ENCODE data around the gene SOCS3.

SOCS3 gene, protein sequence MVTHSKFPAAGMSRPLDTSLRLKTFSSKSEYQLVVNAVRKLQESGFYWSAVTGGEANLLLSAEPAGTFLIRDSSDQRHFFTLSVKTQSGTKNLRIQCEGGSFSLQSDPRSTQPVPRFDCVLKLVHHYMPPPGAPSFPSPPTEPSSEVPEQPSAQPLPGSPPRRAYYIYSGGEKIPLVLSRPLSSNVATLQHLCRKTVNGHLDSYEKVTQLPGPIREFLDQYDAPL

DNA sequence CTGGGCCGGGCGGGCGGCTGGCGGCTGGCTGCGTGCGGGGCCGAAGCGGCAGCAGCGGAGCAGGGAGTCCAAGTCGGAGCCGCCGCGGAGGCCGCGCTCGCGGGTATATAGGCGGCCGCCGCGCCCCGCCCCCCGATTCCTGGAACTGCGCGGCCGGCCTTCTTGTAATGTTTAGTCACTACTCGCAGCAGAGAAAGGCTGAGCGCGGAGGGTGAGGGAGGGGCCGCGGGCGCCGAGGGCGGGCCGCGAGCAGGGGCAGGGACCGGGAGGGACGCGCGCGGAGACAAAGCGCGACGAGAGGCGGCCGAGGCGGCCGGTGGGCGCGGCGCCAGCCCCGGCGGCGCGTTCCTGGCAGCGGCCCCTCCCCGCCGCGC is at the start of gene SOCS3:
Gene SOCS3, minus strand, starts transcription at position 81 of the 374 bp plus-strand sequence. CDS start 982 bp downstream, outside the sequence.
- DNase-seq (ENCODE audit: low read depth) = peak; percentile 94

DNA sequence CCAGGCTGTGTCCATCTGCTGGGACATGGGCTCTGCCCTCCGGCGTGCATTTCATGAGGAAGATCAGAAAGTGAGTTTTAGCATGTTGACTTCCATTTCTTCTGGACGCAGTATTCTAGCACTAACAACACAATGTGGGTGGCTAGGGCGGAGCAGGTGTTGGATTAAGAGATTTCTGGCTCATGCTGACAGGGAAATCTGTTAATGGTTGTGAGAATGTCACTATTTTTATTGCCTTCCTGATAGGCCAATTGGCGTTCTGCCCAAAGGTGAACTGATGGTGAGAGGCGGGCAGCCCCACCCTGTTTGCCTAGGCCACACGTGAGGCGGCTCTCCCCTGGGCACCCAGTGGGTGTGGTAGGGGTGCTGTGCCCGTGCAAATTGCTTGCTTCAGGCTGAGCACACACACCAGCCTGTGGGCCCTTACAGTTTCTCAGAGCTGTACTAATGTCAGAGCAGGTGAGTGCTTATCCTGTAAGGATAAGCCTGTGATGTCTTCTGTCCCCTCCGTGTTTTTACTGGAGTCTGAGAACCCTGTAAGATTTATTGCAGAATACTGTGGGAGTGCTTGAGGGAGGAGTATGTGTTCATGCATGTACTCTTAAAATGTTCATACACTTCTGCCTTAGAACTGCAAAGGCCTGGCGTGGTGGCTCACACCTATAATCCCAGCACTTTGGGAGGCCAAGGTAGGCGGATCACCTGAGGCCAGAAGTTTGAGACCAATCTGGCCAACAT is 49.5 kb upstream of the SOCS3 start:
- DNase-seq (ENCODE audit: low read depth) = no peak

DNA sequence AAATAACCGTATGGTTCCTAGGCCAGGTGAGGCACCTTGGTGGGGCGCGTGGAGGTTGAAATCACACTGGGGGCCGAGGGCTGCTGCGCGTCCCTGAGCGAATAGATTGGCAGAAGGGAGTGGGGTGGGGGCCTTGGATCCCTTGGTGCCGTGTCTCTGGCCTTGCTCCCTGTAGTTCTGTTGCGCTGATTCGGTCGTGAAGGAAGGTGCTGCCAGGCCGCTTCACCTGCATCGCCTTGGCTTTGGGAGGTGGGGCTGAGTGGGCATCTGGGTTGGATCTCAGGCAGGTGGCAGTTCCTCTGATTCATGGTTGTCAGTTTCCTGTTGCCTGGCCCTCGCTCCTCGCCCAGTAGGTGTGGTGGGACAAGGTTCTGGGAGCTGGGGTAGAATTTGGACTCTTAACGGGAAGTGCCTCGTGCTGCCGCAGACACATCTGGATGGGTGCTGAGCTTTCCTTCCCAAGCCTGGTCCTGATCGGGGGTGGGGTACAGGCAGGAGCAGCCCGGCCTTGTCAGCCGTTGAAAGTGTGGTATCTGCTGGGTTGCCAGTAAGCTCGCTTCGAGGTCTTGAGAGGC is 48.7 kb upstream of the SOCS3 start:
- DNase-seq (ENCODE audit: low read depth) = no peak

DNA sequence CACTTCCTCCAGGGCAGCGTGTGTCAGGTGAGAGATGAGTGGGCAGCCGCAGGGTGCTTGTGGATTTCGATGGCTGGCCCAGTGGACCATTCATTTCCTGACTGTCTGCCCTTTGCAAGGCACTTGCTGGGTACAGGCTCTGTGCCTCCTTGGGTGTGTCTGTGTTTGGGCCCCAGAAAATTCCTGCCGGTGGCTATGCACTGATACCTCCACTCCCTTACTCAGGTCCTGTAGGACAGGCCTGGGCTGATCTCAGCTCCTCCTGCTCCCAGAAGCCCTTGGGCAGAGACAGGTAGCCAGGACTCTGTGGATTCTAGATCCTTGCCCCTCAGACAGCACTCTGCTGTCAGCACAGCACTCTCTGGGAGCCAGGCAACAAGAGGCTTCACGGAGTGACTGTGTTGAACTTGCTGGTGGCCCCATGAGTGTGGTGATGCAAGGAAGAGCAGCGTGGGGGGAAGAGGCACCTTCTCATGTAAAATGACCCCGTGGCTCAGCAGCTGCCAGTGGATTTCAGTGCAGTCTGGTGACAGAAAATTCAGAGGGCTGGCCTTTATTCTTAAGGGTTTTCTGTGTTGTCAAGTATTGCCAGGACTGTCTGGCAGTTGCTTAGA is 47.6 kb upstream of the SOCS3 start:
- DNase-seq (ENCODE audit: low read depth) = no peak

DNA sequence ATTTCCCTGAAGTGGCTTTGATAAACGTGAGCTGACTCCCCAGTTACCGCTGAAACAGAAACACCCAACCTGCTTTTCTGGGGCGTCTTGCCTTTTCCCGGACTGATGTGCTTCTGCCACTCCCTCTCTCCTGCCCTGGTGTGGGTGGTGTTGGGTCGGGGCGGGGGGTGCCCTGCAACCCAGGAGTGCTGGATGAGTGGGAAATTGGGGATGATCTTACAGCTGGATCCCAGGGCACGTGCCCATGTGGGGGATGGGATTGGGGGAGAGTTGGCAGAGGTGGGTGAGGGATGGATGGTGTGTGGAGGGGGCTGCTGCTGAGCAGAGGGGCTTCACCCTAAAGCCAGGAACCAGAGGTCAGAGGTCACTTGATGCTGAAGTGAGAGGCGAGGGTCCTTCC is 47.0 kb upstream of the SOCS3 start:
- DNase-seq (ENCODE audit: low read depth) = no peak

DNA sequence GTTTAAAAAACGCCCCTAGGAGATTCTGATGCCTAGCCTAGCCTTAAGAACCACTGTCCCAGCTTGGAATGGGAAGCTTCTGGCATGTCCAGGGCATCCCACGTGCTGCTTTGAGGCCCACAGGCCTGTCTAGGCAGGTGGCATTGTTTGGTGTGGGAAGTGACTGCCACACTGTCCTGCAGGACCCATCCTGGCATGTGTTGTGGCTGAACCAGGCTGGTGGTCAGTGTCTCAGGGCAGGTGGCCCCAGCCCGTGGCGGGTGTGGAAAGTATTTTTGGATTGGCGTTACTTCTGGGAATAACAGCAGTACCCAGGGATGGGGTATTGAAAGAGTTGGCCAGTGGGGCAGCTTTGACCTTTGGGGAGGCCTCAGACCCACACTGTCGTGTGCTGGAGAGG is 46.5 kb upstream of the SOCS3 start:
- DNase-seq (ENCODE audit: low read depth) = no peak

DNA sequence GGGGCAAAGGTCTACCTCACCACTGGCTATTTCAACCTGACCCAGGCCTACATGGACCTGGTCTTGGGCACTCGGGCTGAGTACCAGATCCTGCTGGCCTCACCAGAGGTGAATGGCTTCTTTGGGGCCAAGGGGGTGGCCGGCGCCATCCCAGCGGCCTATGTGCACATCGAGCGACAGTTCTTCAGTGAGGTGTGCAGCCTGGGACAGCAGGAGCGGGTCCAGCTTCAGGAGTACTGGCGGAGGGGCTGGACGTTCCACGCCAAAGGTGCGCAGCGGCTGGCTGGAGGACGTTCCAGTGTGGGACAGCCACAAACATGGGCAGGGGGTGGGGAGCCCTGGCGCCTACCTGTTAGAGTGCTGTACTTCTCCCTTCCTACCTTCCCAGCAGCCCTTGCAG is 43.9 kb upstream of the SOCS3 start:
- no peak for DNase-seq (ENCODE audit: low read depth)

DNA sequence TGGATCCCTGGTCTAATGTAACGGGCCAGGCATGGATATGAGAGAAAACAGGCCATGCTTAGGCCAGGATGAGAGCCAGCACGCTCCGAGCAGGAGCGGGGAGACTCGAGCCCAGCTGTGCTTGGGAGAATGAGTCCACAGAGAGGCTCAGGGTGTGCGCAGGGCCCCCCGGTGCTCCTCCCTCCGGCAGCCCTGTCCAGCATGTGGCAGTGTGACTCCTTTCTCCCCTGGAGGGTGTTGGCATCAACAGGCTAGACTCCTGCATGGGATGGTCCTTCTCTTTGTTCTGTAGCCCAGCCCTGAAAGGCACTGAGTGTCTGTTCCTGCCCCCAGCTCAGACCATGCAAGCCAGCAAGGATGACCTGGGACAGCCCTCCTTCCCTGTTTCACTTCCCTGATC is 42.0 kb upstream of the SOCS3 start:
- DNase-seq (ENCODE audit: low read depth) = no peak

DNA sequence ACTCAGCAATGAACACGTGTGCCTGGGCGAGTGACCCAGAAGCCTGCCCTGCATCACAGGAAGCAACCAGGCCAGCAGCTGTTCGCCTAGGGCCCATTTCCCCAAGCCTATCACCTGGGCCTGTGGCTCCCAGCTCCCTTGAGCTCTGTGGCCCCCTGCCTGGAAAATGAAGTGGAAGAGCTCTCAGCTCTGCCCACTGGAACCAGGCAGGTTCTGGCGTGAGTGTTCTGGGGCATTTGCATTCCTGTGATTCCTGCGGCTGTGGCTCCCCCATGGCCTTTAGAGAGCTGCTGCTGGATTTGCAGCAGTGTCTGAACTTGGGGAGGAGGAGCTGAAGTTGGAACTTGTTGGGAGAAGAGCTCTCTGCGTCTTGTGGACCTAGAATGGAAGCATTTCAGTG is 41.4 kb upstream of the SOCS3 start:
- DNase-seq (ENCODE audit: low read depth) = no peak

DNA sequence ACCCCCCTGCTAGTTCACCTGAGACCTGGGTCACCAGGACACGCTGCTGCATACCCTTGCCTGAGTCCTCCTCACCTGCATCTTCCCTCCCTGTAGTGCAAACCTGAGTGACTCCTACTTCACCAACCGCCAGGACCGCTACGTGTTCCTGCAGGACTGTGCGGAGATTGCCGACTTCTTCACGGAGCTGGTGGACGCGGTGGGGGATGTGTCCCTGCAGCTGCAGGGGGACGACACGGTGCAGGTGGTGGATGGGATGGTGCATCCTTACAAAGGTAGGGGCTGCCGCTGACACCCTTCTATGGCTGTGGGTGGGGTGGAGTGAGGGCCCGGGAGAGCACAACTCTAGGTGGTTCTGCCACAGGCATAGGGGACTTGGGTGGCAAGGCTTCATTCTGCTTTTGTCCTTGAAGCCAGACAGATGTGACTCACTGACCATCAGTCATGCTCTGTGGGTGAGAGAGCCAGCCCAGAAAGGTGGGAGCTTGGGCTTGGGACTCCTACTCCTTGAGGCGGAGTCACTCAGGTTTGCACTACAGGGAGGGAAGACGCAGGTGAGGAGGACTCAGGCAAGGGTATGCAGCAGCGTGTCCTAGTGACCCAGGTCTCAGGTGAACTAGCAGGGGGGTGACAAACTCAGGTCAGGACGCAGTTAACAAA is 40.8 kb upstream of the SOCS3 start:
- no peak for DNase-seq (ENCODE audit: low read depth)

DNA sequence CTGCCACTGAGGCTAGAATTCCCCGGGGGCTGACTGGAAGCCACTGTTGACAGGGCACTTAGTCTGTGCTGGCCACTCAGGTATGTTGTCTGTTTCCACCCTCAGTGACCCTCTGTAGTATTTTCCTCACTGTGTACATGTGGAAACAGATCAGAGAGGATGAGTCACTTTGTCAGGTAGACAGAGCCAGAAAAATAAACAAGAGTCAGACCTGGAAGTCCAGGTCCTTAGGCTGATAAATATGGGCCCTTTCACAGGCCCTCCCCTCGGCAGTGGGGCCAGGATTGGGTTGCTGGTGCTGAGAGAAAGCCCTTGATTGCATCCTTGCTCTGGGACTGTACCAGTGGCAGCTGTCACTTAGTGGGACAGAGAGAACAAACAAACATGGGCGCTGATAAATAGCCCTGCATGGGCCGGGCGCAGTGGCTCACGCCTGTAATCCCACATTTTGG is 39.8 kb upstream of the SOCS3 start:
- no peak for DNase-seq (ENCODE audit: low read depth)

DNA sequence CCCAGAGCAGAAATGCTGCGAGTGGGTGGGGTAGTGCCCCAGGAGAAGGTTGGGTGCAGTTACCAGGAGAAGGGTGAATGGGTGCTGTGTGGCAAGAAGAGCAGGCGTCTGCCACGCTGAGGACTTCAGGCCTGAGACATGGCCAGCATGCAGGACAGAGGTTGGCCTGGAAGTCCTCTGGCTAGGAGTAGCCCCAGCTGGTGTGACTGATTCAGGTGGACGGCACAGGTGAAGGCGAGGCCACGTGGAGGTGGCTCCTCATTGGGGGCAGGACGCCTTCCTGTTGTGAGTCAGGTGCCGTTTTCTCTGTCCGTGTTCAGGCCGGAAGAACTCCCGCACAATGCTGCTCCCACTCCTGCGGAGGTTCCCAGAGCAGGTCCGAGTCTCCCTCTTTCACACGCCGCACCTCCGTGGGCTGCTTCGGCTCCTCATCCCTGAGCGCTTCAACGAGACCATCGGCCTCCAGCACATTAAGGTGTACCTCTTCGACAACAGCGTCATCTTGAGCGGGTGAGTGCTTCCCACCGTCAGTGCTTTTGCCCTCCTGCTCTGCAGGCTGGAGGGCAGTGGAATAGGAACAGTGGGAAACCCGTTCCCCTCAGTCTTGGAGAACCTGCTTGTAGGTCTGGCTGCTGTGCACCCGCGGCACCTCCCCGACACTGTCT is 39.3 kb upstream of the SOCS3 start:
- no peak for DNase-seq (ENCODE audit: low read depth)

DNA sequence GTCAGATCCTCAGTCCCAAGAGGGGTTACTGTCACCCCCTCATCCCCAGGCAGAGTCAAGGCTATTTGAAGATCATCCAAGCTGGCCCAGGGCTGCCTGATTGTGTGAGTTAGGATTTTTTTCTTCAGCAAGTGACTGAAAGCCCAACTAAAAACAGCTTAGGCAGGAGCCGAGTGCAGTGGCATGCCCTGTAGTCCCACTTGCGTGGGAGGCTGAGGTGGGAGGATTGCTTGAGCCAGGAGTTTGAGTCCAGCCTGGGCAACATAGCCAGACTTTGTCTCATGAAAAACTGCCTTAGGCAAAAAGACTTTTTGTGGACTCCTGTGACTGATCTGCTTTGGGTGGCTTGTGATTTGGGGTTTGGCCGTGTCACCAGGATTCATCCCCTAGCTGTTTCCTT is 38.5 kb upstream of the SOCS3 start:
- DNase-seq (ENCODE audit: low read depth) = no peak

DNA sequence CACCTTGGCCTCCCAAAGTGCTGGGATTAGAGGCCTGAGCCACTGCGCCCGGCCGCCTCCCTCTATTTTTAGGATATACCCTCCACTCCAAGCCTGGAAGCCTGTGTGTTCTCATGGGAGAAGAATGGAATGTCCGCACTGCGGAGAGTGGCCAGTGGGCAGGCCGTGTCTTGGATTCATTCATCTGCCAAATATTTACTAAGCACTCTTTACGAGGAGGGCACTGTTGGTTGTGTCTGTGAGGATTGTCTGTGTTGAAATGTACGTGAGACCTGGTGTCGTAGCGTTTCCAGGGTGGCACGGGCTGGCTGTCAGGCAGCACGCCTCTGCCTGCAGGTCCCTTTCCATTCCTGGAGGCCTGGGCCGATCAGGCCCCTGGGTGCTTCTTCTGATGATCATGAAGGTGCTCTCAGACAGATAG is 37.8 kb upstream of the SOCS3 start:
- no peak for DNase-seq (ENCODE audit: low read depth)

DNA sequence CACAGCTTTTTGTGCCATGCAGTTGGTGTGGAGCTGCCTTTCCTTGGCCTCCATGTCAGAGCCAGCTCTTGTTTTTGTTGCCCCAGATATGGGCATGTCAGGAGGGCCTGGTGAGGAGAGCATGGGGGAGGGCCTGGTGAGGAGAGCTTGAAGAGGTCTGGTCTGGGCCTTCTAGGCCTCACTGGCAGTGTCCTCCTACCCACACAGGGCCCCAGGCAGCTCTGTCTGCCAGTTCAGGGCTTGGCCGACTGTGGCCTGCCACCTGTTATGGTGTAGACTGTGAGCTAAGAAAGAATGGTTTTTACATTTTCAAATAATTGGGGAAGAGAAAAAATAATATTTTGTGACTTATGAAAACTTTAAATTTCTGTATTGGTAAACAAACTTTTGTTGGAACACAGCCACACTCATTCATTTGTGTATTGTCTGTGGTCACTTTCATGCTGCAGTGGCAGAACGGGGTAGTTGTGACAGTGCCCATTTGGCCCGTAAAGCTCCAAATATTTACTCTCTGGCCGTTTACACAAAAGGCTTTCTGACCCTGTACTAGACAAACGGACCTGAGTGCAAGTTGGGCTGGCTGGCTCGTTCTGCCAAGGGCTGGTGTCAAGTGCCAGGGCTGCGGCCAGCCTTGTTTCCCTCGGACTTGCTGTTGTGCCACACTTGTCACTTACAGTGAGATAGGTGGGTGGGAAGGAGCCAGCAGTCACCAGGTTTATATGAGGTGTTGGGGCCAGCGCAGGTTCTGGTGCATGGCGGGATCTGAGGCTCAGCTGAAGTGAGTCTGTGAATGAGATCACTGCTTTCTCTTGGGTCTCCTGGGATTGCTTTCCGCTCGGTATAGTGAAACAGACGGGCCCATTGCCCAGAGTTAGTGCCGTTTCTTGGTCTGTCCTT is 36.8 kb upstream of the SOCS3 start:
- DNase-seq (ENCODE audit: low read depth) = no peak

DNA sequence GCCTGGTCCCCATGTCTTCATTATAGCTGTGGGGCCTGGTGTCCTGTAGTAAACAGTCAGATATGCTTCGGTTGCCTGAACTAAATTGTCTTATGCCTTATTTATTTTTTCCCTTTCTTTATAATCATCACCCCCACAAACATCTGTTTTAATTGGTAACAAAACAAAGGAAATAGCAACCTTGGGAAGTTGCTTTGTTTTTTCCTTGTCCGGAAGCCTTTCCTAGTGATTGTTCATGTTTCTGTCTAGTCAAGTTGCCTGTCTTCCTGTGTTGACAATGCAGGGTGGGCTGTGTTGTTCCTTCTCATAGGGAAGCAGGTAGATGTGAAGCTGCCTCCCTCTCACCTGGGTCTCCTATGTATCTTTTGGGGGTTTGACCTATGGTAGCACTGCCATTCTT is 35.3 kb upstream of the SOCS3 start:
- no peak for DNase-seq (ENCODE audit: low read depth)

DNA sequence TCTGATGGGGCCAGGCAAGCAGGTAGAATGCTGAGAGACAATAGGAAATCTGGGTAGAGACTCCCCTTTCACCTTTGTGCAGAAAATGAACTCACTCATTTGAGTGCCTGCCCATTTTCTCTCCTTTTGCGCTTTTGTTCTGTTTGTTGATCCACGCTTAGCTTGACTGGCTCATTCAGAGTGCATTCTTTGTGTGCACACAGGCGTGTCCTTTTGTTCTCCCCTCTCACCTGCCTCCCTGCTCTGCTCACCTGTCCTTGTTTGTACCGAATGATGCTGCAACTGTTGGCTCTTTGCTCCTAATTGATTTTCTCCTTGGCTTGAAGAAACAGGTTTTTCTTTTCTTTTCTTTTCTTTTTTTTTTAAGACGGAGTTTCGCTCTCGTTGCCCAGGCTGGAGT is 34.3 kb upstream of the SOCS3 start:
- DNase-seq (ENCODE audit: low read depth) = no peak

DNA sequence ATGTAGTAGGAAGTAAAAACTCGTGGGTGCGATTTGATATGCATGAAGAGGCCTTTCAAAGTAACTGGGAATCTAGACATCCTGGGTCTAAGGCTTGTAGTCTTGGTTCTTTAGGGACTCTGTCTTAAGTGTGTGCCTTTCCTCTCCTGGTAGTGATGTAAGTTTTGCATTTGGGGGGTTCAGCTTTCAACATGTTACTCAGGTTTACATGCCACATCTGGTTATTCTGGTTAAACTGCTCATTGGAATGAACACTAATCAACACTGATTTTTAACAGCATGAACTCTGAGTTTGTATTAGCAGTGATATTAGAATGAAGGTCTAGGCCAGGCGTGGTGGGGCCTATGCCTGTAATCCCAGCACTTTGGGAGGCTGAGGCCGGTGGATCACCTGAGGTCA is 33.7 kb upstream of the SOCS3 start:
- no peak for DNase-seq (ENCODE audit: low read depth)

DNA sequence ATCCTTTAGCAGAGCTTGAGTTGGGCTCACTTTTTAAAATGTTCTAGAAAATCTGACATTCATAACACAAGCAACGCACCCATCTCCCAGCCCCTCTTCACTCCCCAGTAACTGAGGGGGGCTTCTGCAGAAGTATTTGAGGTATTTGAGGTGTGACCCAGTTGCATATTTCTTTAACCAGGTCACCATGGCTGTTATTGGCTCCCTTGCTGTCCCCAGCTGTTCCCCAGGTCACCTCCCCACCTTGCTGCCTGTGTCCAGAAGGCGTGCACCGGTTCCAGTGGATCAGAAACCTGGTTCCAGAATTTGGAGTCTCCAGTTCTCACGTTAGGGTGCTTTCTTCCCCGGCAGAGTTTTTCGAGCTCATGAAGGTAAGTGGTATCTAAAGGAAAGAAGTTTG is 32.4 kb upstream of the SOCS3 start:
- DNase-seq (ENCODE audit: low read depth) = no peak

DNA sequence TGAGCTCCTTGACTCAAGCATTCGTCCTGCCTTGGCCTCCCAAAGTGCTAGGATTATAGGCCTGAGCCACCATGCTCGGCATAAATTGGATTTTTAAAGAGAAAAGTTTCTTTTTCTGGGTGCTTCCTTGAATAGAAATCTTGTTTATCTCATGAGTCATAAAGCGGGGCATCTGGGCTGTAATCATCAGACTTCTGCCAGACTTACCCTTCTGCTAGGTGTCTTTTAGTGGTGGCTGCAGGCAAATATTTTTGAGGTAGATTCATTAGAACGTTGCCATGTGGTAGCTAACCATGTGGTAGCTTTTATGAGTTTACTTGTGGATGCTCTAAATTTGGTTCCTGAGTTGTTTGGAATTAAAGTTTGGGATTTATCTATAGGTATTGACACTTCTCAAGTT is 32.0 kb upstream of the SOCS3 start:
- no peak for DNase-seq (ENCODE audit: low read depth)

DNA sequence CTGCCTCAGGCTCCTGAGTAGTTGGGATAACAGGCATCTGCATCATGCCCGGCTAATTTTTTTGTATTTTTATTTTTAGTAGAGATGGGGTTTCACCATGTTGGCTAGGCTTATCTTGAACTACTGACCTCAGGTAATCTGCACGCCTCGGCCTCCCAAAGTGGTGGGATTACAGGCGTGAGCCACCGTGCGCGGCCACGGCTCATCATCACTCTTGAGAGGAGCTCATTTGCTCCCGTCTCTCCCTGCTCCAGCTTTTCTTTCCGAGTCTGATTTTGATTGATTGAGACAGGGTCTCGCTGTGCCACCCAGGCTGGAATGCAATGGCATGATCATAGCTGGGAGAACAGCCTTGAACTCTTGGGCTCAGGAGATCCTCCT is 31.2 kb upstream of the SOCS3 start:
- DNase-seq (ENCODE audit: low read depth) = no peak

Measured in activated gamma-delta T cell treated with anti-CD3 and anti-CD28 coated beads, Interleukin-2, amount 50 U/mL, for 16 hours (primary cell).